ENCODE results near the gene XYLT2. TPM values are rescaled to one million over a fixed set of nuclear protein-coding genes. Genes with fewer than 3 reads are reported as not detected.

Gene XYLT2
- total RNA-seq, 1 experiment from 2014 or later: 26.4 TPM

- Histone ChIP-seq H3K79me2 (ENCODE audit: insufficient read depth, low read length) (no peaks in the 10 kb centered on the region), H4K8ac (replicated peaks; ENCODE audit: insufficient read length, low read depth, low read length) (no peak overlapping the region), H3K23me2 (ENCODE audit: insufficient read length, low read depth, low read length, poor library complexity, severe bottlenecking) (no peaks in the 10 kb centered on the region), H3K9me3 (ENCODE audit: control insufficient read depth, low read depth, low read length) (no peaks in the 10 kb centered on the region), H3K14ac (ENCODE audit: insufficient read depth, low read length) (no peak overlapping the region), H4K20me1 (ENCODE audit: control insufficient read depth, insufficient read depth, insufficient read length) (no peaks in the 10 kb centered on the region), H3K23ac (ENCODE audit: insufficient read length, low read depth, low read length) (no peak overlapping the region), H2BK15ac (ENCODE audit: low read depth, low read length) (no peak overlapping the region), H2BK20ac (ENCODE audit: low read depth, low read length, poor library complexity, severe bottlenecking) (no peak overlapping the region), H4K91ac (ENCODE audit: insufficient read length, low read depth, low read length) (no peak overlapping the region), H4K5ac (ENCODE audit: insufficient read length, low read depth, low read length) (no peak overlapping the region), H3K4me2 (ENCODE audit: insufficient read depth, insufficient read length, low read length) (no peak overlapping the region), H3K4ac (ENCODE audit: low read depth, low read length) (no peak overlapping the region), H3K27me3 (ENCODE audit: insufficient read depth, low read length) (no peaks in the 10 kb centered on the region), H3K79me1 (ENCODE audit: insufficient read depth, low read depth, low read length, poor library complexity, severe bottlenecking) (no peaks in the 10 kb centered on the region), H2AFZ (ENCODE audit: low read length) (no peak overlapping the region), H3K4me1 (ENCODE audit: insufficient read depth, low read length) (peaks cover 5% of the 10 kb centered on the region; the same call in 1 of the 2 replicates), H2BK12ac (ENCODE audit: insufficient read length, low read depth, low read length) (no peak overlapping the region), H2AK5ac (ENCODE audit: insufficient read length, low read length) (no peak overlapping the region), H2BK120ac (ENCODE audit: low read depth, low read length, poor library complexity, severe bottlenecking) (no peak overlapping the region), H3K56ac (ENCODE audit: insufficient read length, low read depth, low read length) (no peak overlapping the region), H3T11ph (ENCODE audit: low read length) (no peak overlapping the region), H3K27ac (ENCODE audit: insufficient read length, low read depth, low read length) (no peak overlapping the region), H3K18ac (ENCODE audit: insufficient read length, low read depth, low read length) (no peak overlapping the region), H2BK5ac (ENCODE audit: insufficient read length, low read length) (no peak overlapping the region), H3K9ac (ENCODE audit: extremely low read depth, insufficient read length, low read length) (no peak overlapping the region)
- Mint-ChIP-seq H3K27ac (no peak overlapping the region), H3K4me1 (peaks cover 8 to 9% of the 10 kb centered on the region in 2 experiments), H3K9me3 (peaks cover 4 to 5% of the 10 kb centered on the region in 2 experiments; a peak in 2 of 5 replicates), H3K36me3 (ENCODE audit: insufficient read depth in 1 of 3, low read depth in 3 of 3) (0 out of 7 replicates have a peak, but pooled peaks cover 0 to 8% (median 0%) of the 10 kb centered on the region in 3 experiments), H3K27me3 (ENCODE audit: low read depth) (peaks cover 10% of the 10 kb centered on the region), H3K4me3 (no peak overlapping the region)
- TF ChIP-seq, protein P1, sequence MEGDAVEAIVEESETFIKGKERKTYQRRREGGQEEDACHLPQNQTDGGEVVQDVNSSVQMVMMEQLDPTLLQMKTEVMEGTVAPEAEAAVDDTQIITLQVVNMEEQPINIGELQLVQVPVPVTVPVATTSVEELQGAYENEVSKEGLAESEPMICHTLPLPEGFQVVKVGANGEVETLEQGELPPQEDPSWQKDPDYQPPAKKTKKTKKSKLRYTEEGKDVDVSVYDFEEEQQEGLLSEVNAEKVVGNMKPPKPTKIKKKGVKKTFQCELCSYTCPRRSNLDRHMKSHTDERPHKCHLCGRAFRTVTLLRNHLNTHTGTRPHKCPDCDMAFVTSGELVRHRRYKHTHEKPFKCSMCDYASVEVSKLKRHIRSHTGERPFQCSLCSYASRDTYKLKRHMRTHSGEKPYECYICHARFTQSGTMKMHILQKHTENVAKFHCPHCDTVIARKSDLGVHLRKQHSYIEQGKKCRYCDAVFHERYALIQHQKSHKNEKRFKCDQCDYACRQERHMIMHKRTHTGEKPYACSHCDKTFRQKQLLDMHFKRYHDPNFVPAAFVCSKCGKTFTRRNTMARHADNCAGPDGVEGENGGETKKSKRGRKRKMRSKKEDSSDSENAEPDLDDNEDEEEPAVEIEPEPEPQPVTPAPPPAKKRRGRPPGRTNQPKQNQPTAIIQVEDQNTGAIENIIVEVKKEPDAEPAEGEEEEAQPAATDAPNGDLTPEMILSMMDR (conservative IDR thresholded peaks at IDR 0.05): no peak
- no CpG with 5 or more reads among the region's 2 CpGs for WGBS (ENCODE audit: extremely low coverage, insufficient read length, low lambda C conversion rate)
- DNase-seq: no peak
Observed at GRCh38 chr17:50317121-50317520, 28.8 kb upstream of the XYLT2 start.
